Cardiac muscle cell (in vitro differentiated cells and primary cell): Measurements from ENCODE around the gene LY6G6D. TPM values are rescaled to one million over a fixed set of nuclear protein-coding genes. Genes with fewer than 3 reads are reported as not detected.

Experiments used
- DNase-seq, 2 donors: peaks; one replicate each; pipeline versions ENCODE4 v3.0.0 to v3.0.0-alpha.2; 2010 to 2017; ENCODE audit warnings: low read depth in 1 of 2, low spot score in 1 of 2
- H3K27ac ChIP-seq: fragments of 200-600 bp; sonication (generic); 2 replicates; pipeline ENCODE4 v1.5.1; 2016
- H3K27me3 ChIP-seq: fragments of 200-600 bp; sonication (generic); 2 replicates; pipeline ENCODE4 v1.6.0; 2016; ENCODE audit warnings: control low read depth
- H3K36me3 ChIP-seq: fragments of 200-600 bp; sonication (generic); 2 replicates; pipeline ENCODE4 v1.5.1; 2016; ENCODE audit warnings: control low read depth
- H3K4me1 ChIP-seq: fragments of 200-600 bp; sonication (generic); 2 replicates; pipeline ENCODE4 v1.8.1; 2017; ENCODE audit warnings: low read depth, mild to moderate bottlenecking, mixed run types
- H3K4me3 ChIP-seq: fragments of 200-600 bp; sonication (generic); 2 replicates; pipeline ENCODE4 v1.5.1; 2016; ENCODE audit warnings: mild to moderate bottlenecking
- H3K9me3 ChIP-seq: fragments of 200-600 bp; sonication (generic); 2 replicates; pipeline ENCODE4 v1.5.1; 2017; ENCODE audit warnings: low read depth, mild to moderate bottlenecking, control low read depth
- CTCF ChIP-seq: IDR thresholded peaks from 2 replicates; pipeline ENCODE4 v1.5.1; 2012; ENCODE audit warnings: low read depth, mild to moderate bottlenecking, low read length
- polyA plus RNA-seq: library from polyadenylated mRNA; unstranded; fragments of >200 nt; fragmentation: Nextera tagmentation; extraction: Ambion mirVana; gene quantifications from 2 replicates; pipeline ENCODE4 v1.2.1, GENCODE V29; 2016
- total RNA-seq: library from RNA; depleted of rRNA; stranded (reverse); fragments of >200 nt; gene quantifications from 2 replicates; pipeline ENCODE4 v1.2.3, GENCODE V29; 2016

Gene LY6G6D
- total and polyA plus RNA-seq, 2 experiments from 2014 or later: not detected

DNA sequence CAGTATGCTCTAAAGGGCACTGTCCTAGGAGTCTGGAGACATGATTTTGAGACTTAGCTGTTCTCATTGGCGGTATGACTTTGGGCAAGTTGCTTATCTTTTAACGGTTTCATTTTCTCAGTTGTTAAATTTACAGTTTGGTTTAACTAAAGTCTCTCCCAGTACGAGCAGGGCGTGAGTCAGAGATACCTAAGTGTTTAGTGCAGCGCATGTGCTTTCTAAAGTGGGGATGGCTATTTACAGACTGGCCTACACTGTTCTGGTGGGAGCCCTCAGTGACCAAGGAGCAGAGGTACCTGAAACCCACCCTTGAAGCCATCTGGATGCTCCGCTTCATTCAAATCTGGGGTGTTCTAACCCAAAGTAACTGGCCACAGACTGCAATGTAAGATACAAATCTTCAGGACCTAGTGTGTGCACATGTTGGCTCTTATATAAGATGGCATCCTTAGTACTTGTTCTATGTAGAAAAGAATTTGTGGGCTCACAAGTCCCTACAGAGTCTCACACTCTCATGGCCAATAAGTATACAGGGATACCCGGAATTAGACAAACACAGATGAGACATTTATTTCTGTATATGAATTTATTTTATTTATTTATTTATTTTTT, 35.4 kb downstream of the LY6G6D start:
- H3K27me3 ChIP-seq: no peaks in the 10 kb centered on the region
- no peak for DNase-seq
- no peaks in the 10 kb centered on the region for H3K4me1 ChIP-seq
- H3K4me3 ChIP-seq: no peak overlapping the region
- TF ChIP-seq CTCF: no peak
- no peaks in the 10 kb centered on the region for H3K36me3 ChIP-seq
- no peaks in the 10 kb centered on the region for H3K9me3 ChIP-seq
- no peak overlapping the region for H3K27ac ChIP-seq

- Histone ChIP-seq H3K4me3 (no peak overlapping the region), H3K36me3 (no peaks in the 10 kb centered on the region), H3K27me3 (no peaks in the 10 kb centered on the region), H3K27ac (no peak overlapping the region), H3K9me3 (no peaks in the 10 kb centered on the region), H3K4me1 (no peaks in the 10 kb centered on the region)
- no peak for TF ChIP-seq CTCF
- DNase-seq: peak in 1 of 2 donors; percentile 46
Measured at GRCh38 chr6:31752739-31753319, 37.7 kb downstream of the LY6G6D start.

GRCh38 chr6:31758281-31758680, 43.1 kb downstream of the LY6G6D start:
- H3K4me1 ChIP-seq: peaks cover under 1% of the 10 kb centered on the region
- no peak overlapping the region for H3K27ac ChIP-seq
- DNase-seq: no peak
- no peak for TF ChIP-seq CTCF
- H3K9me3 ChIP-seq: no peaks in the 10 kb centered on the region
- no peaks in the 10 kb centered on the region for H3K27me3 ChIP-seq
- no peaks in the 10 kb centered on the region for H3K36me3 ChIP-seq
- no peak overlapping the region for H3K4me3 ChIP-seq

DNA sequence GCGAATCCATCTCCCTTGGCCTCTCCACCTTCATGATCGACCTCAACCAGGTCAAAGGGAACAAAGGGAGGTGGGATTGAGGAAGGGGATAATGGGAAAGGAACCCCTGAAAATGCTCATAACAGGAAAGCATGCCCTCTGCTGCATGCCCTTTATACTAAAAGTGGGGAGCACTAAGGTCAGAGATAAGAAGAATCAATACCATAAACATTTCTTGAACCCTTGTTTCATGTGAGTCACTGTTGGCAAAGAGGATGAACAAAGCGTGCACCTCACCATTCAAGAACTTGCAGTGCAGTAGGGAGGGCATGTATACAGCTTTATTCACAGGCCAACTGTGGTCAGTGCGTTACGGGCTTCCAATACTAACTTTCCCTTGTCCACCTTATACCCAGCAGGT, 45.6 kb downstream of the LY6G6D start:
- Histone ChIP-seq H3K4me1 (peaks cover 5% of the 10 kb centered on the region), H3K4me3 (no peak overlapping the region), H3K36me3 (no peaks in the 10 kb centered on the region), H3K27ac (no peak overlapping the region), H3K27me3 (no peaks in the 10 kb centered on the region), H3K9me3 (no peaks in the 10 kb centered on the region)
- TF ChIP-seq CTCF: no peak
- no peak for DNase-seq

- DNase-seq: no peak
- H3K4me1 ChIP-seq: peaks cover 5% of the 10 kb centered on the region
- no peaks in the 10 kb centered on the region for H3K36me3 ChIP-seq
- H3K9me3 ChIP-seq: no peaks in the 10 kb centered on the region
- no peak for TF ChIP-seq CTCF
- no peak overlapping the region for H3K4me3 ChIP-seq
- H3K27ac ChIP-seq: no peak overlapping the region
- no peaks in the 10 kb centered on the region for H3K27me3 ChIP-seq
Measured at GRCh38 chr6:31761343-31761742, 46.2 kb downstream of the LY6G6D start.
